T47D (cell line): Measurements from ENCODE around the gene PID1.
A peak's percentile ranks its signal among the peaks of the same experiment; 100 is the strongest.

Experiments used
- DNase-seq, 2 experiments: peaks; one replicate each; pipeline versions ENCODE4 v3.0.0 to v3.0.0-alpha.2; 2011 to 2012; ENCODE audit warnings: low read depth in 1 of 2, low spot score in 1 of 2
- JUND ChIP-seq: IDR thresholded peaks from 2 replicates; pipeline ENCODE4 v1.6.1; 2012; ENCODE audit warnings: low read depth
- in situ Hi-C: cut with HindIII; loops from 2 replicates; pipeline ENCODE4 v1.10.0; 2016; ENCODE audit warnings: low sequenced_read_pairs, low pct_unique_long_range_greater_than_20kb

Gene PID1

DNA sequence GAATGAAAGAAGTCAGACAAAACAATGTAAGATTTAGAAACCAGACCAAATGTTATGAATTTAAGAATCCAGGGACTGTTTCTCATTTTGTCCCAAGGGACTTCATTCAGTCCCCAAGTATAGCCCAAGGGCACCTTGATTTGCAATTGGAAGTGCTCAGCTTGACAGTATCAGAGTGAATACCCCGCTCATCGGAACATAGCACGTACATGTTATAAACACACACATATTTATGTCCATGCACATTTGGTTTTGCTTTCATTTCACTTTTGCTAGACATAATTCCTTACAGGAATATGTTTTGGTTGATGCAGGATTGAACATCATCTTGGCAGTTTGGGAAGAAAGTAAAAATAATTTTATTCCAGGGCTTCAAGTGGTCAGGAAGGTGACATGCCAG, 100.2 kb downstream of the PID1 start:
- no peak for TF ChIP-seq JUND
- in situ Hi-C loops, result no loop called here
- DNase-seq, result no peak

- TF ChIP-seq JUND, result no peak
- in situ Hi-C loops, result no loop called here
- DNase-seq, result no peak
Observed at GRCh38 chr2:229170171-229170570, 100.9 kb downstream of the PID1 start.

GRCh38 chr2:229169751-229170150, 101.3 kb downstream of the PID1 start:
- no peak for DNase-seq
- no peak for TF ChIP-seq JUND
- in situ Hi-C loops, result no loop called here

GRCh38 chr2:229164545-229165249, 106.4 kb downstream of the PID1 start:
- in situ Hi-C loops, result no loop called here
- no peak for TF ChIP-seq JUND
- no peak for DNase-seq

DNA sequence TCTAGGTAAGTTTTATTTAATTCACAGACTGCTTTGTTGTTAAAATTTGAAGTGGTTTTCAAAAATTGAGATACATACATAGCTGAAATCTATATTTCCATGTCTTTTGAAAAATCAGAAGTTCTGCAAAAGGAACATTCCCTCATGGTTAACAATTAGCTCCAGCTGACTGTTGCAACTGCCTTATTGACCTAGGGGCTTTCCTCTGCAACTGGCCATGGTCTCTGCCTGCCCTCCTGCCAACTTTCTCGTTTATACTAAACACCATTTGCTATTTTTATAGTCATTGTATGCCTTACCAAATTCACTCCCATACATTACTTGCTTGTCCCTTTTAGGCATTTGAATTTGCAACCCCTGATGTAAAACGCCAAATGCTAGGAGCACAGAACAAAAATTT, 107.2 kb downstream of the PID1 start:
- no peak for TF ChIP-seq JUND

DNA sequence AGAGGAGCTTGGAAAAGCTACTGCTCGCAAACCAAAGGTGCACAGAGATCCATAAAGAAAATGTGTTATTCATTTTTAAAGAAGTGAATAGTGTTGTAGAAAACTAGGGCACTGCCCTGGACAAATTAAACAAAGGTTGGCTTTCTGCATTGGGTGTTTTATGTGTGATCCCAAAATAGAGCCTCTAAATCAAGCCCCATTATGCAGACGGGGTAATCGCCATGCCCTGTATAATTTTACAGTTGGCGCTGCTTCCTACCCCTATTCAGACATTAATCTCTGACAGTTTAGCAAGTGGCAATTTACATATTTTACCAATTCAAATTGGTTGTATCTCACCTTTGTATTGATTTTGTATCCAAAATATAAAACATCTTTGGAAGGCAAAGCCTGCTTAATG, 109.1 kb downstream of the PID1 start:
- TF ChIP-seq JUND, result no peak
- in situ Hi-C loops, result no loop called here
- no peak for DNase-seq

More for the DNA sequence above, 107.2 kb downstream of the PID1 start:
- in situ Hi-C loops, result no loop called here
- DNase-seq, result no peak

DNA sequence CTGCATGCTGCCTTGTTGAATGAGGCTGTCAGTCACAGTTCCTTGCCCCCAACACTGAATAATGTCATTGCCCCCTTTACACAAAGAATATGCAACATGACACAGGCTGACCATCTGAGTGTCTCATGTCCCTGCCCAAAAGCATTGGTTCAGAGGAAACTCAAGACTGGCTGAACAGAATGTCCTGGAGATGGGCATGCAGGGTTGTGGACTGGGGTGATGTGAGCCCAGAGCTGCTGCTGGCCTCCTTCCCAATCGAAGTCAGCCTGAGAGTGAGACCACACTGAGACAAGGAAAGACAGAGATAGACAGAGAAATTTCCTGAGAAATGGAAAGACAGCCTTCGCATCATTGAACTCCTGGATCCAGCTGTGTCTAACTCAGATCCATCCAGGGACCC, 110.1 kb downstream of the PID1 start:
- in situ Hi-C loops, result no loop called here
- TF ChIP-seq JUND, result no peak
- DNase-seq, result no peak

GRCh38 chr2:229160180-229160579, 110.9 kb downstream of the PID1 start:
- TF ChIP-seq JUND, result no peak
- in situ Hi-C loops, result no loop called here
- DNase-seq, result no peak

- no peak for TF ChIP-seq JUND
- in situ Hi-C loops, result no loop called here
- DNase-seq, result no peak
Observed at GRCh38 chr2:229159405-229159804, 111.7 kb downstream of the PID1 start.

- in situ Hi-C loops, result no loop called here
- no peak for TF ChIP-seq JUND
- no peak for DNase-seq
Observed at GRCh38 chr2:229154381-229154780, 116.7 kb downstream of the PID1 start.

DNA sequence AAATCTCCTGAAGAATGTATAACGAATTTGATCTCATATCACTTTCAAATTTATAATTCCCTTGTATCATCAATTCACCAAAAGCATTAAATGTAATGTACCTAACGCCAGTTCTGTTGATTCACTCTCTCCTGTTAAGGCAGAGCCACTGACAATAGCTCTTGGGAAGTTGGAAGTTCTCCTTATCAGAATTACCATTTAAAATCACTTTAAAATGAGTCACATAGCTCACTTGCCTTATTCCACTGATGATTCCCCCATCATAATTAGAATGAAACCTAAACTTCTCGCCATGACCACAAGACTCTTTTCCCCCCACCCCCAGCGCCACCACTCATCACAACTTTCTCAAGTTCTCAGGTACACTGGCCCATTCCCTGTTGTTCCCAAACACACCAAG, 117.1 kb downstream of the PID1 start:
- in situ Hi-C loops, result no loop called here
- no peak for TF ChIP-seq JUND
- no peak for DNase-seq

DNA sequence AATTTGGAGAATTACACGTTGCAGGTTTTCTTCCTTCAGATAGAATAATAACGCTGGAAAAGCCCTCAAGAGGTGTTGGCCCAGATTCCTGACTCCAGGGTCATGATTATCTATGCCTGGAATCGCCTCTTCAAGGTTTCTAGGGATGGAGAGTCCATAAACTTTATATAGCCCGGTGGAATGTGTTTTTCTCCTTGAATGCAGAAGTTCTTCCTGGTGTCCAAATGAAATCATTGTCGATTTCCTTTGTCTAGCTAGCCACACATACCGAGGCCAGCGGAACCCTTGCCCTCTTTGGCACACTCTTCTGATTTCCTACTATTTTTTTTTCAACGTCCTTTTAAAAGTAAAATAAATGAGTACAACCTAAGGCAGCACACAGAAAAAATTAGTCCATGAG, 117.8 kb downstream of the PID1 start:
- TF ChIP-seq JUND, result no peak
- no peak for DNase-seq
- in situ Hi-C loops, result no loop called here

- in situ Hi-C loops, result no loop called here
- DNase-seq, result no peak
- TF ChIP-seq JUND, result no peak
Observed at GRCh38 chr2:229152674-229153073, 118.4 kb downstream of the PID1 start.

DNA sequence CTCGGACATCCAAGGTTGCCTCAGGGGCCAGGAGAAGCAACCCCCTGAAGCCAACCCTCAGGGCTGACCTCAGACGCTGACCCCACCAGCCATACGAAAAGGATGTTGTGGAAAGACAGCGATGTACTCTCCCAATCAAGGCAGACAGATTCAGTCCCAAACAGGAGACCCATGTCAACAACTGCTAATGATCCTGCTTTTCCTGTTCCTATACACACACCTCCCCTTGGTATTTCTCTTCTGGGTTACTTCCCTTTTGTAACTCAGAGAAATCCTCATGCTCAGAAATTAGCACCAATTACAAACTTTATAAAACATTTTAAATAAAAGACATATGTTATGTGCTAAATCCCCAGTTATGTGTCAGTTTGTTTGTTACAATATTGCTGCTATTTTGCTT, 120.8 kb downstream of the PID1 start:
- no peak for TF ChIP-seq JUND
- in situ Hi-C loops, result no loop called here
- DNase-seq, result peak; percentile 5 to 74
